Liver (tissue), 3 donors: ENCODE results near the gene PHF23.

Experiments
- CTCF ChIP-seq: fragments of 150-350 bp; IDR thresholded peaks from 2 replicates; pipeline ENCODE4 v1.5.1; 2017; ENCODE audit warnings: improper control_type of control experiment, low read depth, low read length; ENCODE audit not compliant: missing input control
- EGR1 ChIP-seq, 2 donors: IDR thresholded peaks; 2 replicates each; pipeline ENCODE4 v1.6.1; 2016 to 2018; ENCODE audit warnings: antibody characterized with exemption in 2 of 2, low read depth in 2 of 2
- HNF4A ChIP-seq, 2 donors: conservative IDR thresholded peaks; 2 replicates each; pipeline ENCODE4 v1.6.1; 2016; ENCODE audit warnings: antibody characterized with exemption in 2 of 2, mild to moderate bottlenecking in 2 of 2
- MAX ChIP-seq: IDR thresholded peaks from 2 replicates; pipeline ENCODE4 v1.6.1; 2016; ENCODE audit warnings: antibody characterized with exemption
- RAD21 ChIP-seq, 2 donors: IDR thresholded peaks; 2 replicates each; pipeline ENCODE4 v1.6.1; 2016; ENCODE audit warnings: antibody characterized with exemption in 2 of 2, mild to moderate bottlenecking in 2 of 2
- REST ChIP-seq: IDR thresholded peaks from 2 replicates; pipeline ENCODE4 v1.6.1; 2016; ENCODE audit warnings: antibody characterized with exemption, mild to moderate bottlenecking
- RXRA ChIP-seq, 2 donors: IDR thresholded peaks; 2 replicates each; pipeline ENCODE4 v1.6.1; 2017 to 2018; ENCODE audit warnings: antibody characterized with exemption in 2 of 2, mild to moderate bottlenecking in 1 of 2
- SP1 ChIP-seq: IDR thresholded peaks from 2 replicates; pipeline ENCODE4 v1.6.1; 2018; ENCODE audit warnings: antibody characterized with exemption, mild to moderate bottlenecking
- ZBTB33 ChIP-seq: IDR thresholded peaks from 2 replicates; pipeline ENCODE4 v1.6.1; 2016; ENCODE audit warnings: antibody characterized with exemption
- donor health status: healthy.
- donor health status: healthy.

DNA sequence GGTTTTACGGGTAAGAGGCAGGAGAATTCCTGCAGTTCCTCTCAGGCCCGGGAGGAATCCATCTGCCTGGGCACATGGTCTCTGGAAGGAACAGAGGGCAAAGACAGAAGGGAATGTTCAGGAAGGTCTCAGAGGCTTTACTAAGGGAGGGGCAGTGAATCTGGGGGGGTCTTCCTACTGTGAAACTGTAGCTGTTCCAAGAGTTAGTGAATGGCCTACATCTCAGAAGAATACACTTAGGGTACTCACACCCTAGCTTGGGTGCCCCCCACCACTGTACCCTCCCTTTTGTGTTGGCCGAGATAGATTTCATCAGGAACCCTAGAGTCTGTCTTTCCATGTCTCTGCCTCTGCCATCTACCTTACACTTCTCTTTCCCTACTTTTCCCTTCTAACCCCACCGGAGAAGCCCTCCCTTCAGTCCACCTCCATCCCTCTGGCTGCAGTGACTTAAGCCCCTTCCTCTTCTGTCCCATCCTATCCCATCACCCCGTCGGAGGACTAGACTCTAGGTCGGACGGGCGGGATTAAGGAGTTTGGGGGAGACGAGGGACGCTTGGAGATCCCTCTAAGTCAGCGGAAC is 19.9 kb downstream of the PHF23 start:
- TF ChIP-seq CTCF (no peak), ZBTB33 (no peak), RXRA (IDR thresholded peaks at IDR 0.05) (no peak), EGR1 (IDR thresholded peaks at IDR 0.05; ENCODE audit: low read depth in 2 of 2) (no peak), SP1 (no peak), MAX (peak; percentile 47), RAD21 (IDR thresholded peaks at IDR 0.05) (no peak), REST (no peak), HNF4A (conservative IDR thresholded peaks at IDR 0.05) (no peak)
